WERI-Rb-1 (cell line): ENCODE results near the gene NFKB2.
A peak's percentile ranks its signal among the peaks of the same experiment; 100 is the strongest.

Source experiments
- DNase-seq: peaks from one replicate; pipeline ENCODE4 v3.0.0-alpha.2; 2020
- H3K27ac ChIP-seq: fragments of 250-450 bp; sonication (Bioruptor Pico); 2 replicates; pipeline ENCODE4 v1.5.1; 2020; ENCODE audit warnings: mild to moderate bottlenecking, moderate library complexity
- H3K27me3 ChIP-seq: fragments of 250-450 bp; sonication (Bioruptor Pico); 2 replicates; pipeline ENCODE4 v1.5.1; 2021; ENCODE audit warnings: mild to moderate bottlenecking, low read depth, moderate library complexity; ENCODE audit not compliant: insufficient read depth, severe bottlenecking
- H3K36me3 ChIP-seq: fragments of 250-450 bp; sonication (Bioruptor Pico); 2 replicates; pipeline ENCODE4 v1.5.1; 2020; ENCODE audit warnings: mild to moderate bottlenecking, moderate library complexity
- H3K4me3 ChIP-seq: 2 replicates; pipeline ENCODE4 v1.5.1; 2011; ENCODE audit warnings: low read depth, mild to moderate bottlenecking, control low read depth, low read length
- H3K9me3 ChIP-seq: fragments of 250-450 bp; sonication (Bioruptor Pico); 2 replicates; pipeline ENCODE4 v1.5.1; 2021; ENCODE audit warnings: mild to moderate bottlenecking, moderate library complexity; ENCODE audit not compliant: severe bottlenecking
- CTCF ChIP-seq: IDR thresholded peaks from 2 replicates; pipeline ENCODE4 v1.5.1; 2011; ENCODE audit warnings: low read depth, mild to moderate bottlenecking, control low read depth, inconsistent platforms, low read length

NFKB2 gene

GRCh38 chr10:102450374-102451104 is 55.0 kb downstream of the NFKB2 start:
- Histone ChIP-seq H3K4me3 (peak overlapping the region; percentile 73), H3K9me3 (no peaks in the 10 kb centered on the region)
- TF ChIP-seq CTCF, result no peak

DNA sequence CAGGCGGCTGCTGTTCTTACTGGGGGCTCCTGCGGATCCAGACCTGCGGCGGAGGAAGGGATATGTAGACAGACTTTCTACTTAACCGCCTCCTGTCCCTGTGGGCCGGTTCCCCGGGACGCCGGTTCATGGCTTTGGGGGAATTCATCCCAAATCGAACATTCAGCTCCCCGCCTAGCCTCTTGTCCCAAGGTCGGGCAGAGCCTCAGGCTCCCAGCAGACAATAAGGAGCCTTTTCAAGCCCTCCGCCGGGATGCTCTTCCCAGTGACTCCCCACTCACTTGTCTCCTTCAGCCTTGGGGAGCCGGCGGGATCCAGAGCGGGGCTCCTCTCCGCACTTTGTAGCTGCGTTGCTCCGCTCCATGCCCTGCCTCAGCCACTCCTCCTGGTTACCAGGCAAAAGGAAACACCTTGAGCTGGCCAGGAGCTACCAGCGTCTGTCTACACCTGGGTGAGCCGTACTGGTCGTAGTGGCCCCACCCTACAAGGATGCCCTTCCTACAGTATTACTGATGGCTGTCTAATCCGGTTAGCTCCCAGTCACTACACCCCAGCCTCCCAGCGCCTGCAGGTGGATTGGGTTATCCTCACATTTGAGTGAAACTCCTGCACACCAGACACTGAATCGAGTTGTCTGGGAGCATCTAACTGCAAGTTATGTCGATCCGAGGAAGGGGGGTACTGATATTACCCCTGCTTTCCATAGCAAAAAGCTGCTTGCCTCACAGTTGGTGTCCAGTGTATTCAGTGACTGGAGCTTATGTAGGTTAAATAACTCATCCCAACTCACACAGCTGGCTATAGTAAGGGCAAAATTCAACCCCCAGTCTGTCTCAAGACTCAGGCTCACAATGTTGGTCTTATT is 55.8 kb downstream of the NFKB2 start, which contains the start of gene C10orf95:
C10orf95 (minus strand) TSS at position 439 of the 865 bp plus-strand sequence. CDS start 450 bp downstream, outside the sequence.
- TF ChIP-seq CTCF, result no peak
- H3K27me3 ChIP-seq, result no peaks in the 10 kb centered on the region
- peaks cover 15% of the 10 kb centered on the region for H3K36me3 ChIP-seq
- no peaks in the 10 kb centered on the region for H3K9me3 ChIP-seq
- H3K27ac ChIP-seq, result peak within 1 kb of the TSS; percentile 95
- peak within 1 kb of the TSS; percentile 73 for H3K4me3 ChIP-seq
- DNase-seq, result peak; percentile 80

More at GRCh38 chr10:102450374-102451104, 55.0 kb downstream of the NFKB2 start:
- Histone ChIP-seq H3K36me3 (peaks cover 15% of the 10 kb centered on the region), H3K27ac (peak overlapping the region; percentile 95), H3K27me3 (no peaks in the 10 kb centered on the region)
- DNase-seq, result peak; percentile 85
